ENCODE measurements around the gene SFI1. TPM values are rescaled to one million over a fixed set of nuclear protein-coding genes. Genes with fewer than 3 reads are reported as not detected.

SFI1 gene, protein sequence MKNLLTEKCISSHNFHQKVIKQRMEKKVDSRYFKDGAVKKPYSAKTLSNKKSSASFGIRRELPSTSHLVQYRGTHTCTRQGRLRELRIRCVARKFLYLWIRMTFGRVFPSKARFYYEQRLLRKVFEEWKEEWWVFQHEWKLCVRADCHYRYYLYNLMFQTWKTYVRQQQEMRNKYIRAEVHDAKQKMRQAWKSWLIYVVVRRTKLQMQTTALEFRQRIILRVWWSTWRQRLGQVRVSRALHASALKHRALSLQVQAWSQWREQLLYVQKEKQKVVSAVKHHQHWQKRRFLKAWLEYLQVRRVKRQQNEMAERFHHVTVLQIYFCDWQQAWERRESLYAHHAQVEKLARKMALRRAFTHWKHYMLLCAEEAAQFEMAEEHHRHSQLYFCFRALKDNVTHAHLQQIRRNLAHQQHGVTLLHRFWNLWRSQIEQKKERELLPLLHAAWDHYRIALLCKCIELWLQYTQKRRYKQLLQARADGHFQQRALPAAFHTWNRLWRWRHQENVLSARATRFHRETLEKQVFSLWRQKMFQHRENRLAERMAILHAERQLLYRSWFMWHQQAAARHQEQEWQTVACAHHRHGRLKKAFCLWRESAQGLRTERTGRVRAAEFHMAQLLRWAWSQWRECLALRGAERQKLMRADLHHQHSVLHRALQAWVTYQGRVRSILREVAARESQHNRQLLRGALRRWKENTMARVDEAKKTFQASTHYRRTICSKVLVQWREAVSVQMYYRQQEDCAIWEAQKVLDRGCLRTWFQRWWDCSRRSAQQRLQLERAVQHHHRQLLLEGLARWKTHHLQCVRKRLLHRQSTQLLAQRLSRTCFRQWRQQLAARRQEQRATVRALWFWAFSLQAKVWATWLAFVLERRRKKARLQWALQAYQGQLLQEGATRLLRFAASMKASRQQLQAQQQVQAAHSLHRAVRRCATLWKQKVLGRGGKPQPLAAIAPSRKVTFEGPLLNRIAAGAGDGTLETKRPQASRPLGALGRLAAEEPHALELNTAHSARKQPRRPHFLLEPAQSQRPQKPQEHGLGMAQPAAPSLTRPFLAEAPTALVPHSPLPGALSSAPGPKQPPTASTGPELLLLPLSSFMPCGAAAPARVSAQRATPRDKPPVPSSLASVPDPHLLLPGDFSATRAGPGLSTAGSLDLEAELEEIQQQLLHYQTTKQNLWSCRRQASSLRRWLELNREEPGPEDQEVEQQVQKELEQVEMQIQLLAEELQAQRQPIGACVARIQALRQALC
- total RNA-seq = 100 to 1,000 TPM; 147 to 155 TPM

DNA sequence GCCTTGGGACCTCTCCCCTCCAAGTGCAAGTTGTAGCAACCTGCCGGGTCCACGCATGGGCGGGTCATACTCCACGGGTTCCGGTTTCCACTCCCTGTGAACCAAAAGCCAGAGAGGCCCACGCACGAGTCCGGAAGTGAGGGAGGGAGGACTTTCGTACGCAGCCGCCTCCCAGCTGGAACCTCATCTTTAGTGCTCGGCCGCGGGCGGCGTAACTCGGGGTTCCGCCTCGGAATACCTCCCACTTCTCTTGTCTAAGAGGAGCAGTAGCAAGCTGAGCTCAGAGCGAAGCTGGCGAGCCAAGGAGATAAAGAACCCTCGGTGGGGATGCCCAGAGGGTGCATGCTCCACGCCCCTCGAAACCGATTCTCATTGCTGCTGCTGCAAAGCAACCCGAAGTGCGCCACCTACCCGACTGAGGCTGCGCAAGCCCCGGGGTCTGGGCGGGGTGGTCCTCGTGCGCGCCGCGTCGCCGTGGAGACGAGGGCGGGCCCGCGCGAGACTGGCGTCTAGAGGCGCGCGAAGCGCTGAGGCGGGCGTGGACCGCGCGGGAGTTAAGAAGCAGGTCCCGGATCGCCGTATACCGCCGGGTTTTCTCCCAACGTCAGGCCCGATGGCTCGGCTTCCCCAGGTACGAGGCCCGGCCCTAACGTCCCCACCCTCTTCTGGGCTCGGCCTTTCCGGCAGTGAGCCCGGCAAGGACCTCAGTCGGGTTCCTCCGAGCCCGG lies at the start of gene SFI1:
Gene SFI1 (plus strand): TSS at position 530 of the 728 bp plus-strand sequence. CDS start 11,749 bp downstream, outside the sequence.
- H3K36me3 Mint-ChIP-seq (ENCODE audit: low read depth) = peaks cover 19% of the 10 kb centered on the region
- DNase-seq = peak; percentile 95
- no peaks in the 10 kb centered on the region for H3K9me3 Mint-ChIP-seq
- no peaks in the 10 kb centered on the region for H3K27me3 Mint-ChIP-seq (ENCODE audit: low read depth)
- intact Hi-C loops (cut with micrococcal nuclease) = loop anchor here (1.0 to 10.0 kb wide), 7 partner anchors 41 to 281 kb away; partner anchors contain the start of genes DRG1, LIMK2 and PATZ1
- CTCF ChIA-PET = interaction anchor here (1.1 kb wide), 1 partner anchor 29 kb away, joined by 3 read pairs; no protein-coding TSS in a partner anchor
- peak within 1 kb of the TSS; percentile 94 for H3K27ac Mint-ChIP-seq
- H3K4me3 Mint-ChIP-seq = peak within 1 kb of the TSS; percentile 94
- peaks cover 55% of the 10 kb centered on the region for H3K4me1 Mint-ChIP-seq (ENCODE audit: low read depth)

DNA sequence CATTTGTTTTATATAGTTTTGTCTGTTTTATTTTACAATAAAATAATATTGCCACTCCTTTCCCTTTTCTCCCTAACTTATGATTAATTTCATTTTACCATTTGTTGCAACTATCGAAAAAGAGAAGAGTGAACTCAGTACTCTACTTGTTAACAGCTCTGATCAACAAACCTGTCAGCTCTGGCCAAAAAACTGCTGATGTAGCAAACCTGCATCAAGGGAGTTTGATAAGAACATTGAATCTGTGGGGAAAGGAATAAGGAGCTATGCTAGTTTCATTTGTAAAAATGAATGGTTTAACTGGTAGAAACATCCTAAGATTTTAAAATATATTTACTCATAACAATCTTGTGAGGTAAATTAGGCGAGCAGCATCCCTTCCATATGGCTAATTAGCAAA lies 49.6 kb upstream of the SFI1 start:
- Mint-ChIP-seq H3K36me3 (ENCODE audit: low read depth) (peaks cover 20% of the 10 kb centered on the region), H3K4me3 (no peak overlapping the region), H3K27ac (no peak overlapping the region), H3K9me3 (no peaks in the 10 kb centered on the region), H3K4me1 (ENCODE audit: low read depth) (no peaks in the 10 kb centered on the region), H3K27me3 (ENCODE audit: low read depth) (no peaks in the 10 kb centered on the region)
- DNase-seq = no peak
- intact Hi-C loops (cut with micrococcal nuclease) = no loop called here
- CTCF ChIA-PET = no interaction called here

DNA sequence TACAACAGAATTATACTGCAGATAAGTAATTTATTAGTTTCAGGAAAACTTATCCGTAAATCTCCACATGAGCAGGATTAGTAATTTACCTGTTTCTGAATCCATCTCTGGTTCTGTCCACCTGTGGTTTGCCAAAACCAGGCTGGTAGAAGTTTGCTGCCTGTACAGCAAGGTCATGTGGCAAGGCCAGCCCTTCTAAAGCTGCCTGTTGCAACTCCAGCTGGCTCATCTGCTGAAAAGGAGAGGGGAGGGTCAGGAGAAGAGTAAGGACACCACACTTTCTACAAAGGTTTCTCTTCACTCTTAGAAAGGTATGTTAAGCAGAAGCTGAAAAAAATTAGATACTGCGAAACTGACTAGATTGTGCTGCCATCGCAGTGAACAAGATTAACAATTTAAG lies 49.0 kb upstream of the SFI1 start:
- Mint-ChIP-seq H3K4me3 (no peak overlapping the region), H3K27ac (no peak overlapping the region), H3K36me3 (ENCODE audit: low read depth) (peaks cover 17% of the 10 kb centered on the region), H3K27me3 (ENCODE audit: low read depth) (no peaks in the 10 kb centered on the region), H3K9me3 (no peaks in the 10 kb centered on the region), H3K4me1 (ENCODE audit: low read depth) (no peaks in the 10 kb centered on the region)
- no peak for DNase-seq
- intact Hi-C loops (cut with micrococcal nuclease) = no loop called here
- CTCF ChIA-PET = interaction anchor here (0.7 kb wide), 1 partner anchor 8 kb away, joined by 3 read pairs; no protein-coding TSS in a partner anchor

DNA sequence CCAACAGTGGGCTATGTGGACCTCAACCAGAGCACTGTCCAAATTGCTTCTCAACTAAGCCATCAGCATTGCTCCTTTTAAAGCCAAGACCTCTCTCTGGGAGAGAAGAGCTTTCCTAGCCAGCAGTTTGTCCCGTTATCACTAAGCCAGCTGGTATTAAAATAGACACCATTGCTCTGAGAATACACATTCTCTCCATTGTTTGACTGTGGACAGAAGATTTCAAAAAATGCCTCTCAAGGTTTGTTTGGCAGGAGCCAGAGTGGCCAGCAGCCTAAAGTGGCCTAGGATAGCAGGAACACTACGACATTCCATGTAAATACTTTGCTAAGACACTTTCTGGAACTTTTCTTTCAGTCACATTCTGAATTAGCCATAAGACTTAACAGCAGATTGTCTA lies 48.0 kb upstream of the SFI1 start:
- no peaks in the 10 kb centered on the region for H3K4me1 Mint-ChIP-seq (ENCODE audit: low read depth)
- peaks cover 13% of the 10 kb centered on the region for H3K36me3 Mint-ChIP-seq (ENCODE audit: low read depth)
- CTCF ChIA-PET = interaction anchor here (0.6 to 1.5 kb wide), 4 partner anchors 12 to 182 kb away, joined by 3 read pairs; no protein-coding TSS in a partner anchor
- H3K27ac Mint-ChIP-seq = no peak overlapping the region
- H3K4me3 Mint-ChIP-seq = no peak overlapping the region
- intact Hi-C loops (cut with micrococcal nuclease) = no loop called here
- no peaks in the 10 kb centered on the region for H3K9me3 Mint-ChIP-seq
- DNase-seq = no peak
- H3K27me3 Mint-ChIP-seq (ENCODE audit: low read depth) = no peaks in the 10 kb centered on the region

DNA sequence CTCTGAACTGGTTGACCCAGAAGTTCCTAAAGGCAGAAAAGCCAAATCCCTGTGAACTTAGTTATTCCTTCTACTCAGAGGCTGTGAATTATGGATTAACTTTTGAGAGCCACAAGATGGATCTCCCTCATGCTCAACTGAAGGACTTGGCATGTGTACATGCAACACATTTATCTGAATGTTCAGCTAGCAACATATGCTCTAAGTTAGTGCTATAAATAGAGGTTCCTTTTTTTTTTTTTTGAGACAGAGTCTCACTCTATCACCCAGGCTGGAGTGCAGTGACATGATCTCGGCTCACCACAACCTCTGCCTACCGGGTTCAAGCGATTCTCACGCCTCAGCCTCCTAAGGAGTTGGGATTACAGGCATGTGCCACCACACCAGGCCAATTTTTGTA lies 46.8 kb upstream of the SFI1 start:
- H3K36me3 Mint-ChIP-seq (ENCODE audit: low read depth) = peaks cover 11% of the 10 kb centered on the region

DNA sequence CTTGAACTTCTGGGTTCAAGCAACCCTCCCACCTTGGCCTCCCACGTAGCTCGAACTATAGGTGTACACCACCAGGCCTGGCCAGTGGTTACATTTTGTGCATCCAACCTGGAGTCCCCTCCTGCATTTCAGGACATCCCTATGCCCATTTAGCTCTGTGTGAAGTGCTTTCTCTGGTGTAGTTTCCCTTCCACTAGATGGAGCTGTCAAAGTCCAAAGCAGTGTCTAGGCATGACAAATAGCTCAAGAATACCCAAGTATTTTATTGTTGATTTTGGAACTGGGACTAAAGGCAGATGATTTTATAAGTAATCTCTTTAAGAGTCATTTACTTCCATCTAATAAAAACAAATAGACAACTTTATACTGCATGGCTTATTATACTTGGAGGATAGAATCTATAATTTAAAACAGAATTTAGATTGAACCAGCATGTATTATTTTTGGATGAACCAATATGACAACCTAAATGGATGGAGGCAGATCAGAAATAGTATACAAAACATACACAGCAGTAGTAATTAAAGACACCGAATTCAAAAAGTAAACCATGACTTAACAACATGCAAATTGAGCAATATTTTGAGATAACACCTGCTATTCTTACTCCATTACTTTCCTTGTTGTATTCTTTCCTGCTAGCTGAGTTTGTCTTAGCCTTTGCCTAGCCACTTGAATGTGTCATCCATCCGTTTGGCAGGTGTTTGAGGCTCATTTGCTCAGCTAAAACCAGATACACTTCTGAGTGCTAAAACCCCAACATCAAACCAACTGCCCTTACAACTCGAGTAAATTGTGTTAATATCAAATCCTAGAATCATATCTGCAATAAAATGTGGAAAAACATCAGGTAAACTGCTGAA lies 44.4 kb upstream of the SFI1 start:
- DNase-seq = peak; percentile 13
- no peaks in the 10 kb centered on the region for H3K27me3 Mint-ChIP-seq (ENCODE audit: low read depth)
- H3K4me1 Mint-ChIP-seq (ENCODE audit: low read depth) = no peaks in the 10 kb centered on the region
- no peak overlapping the region for H3K27ac Mint-ChIP-seq
- intact Hi-C loops (cut with micrococcal nuclease) = loop anchor here (1.0 kb wide), 1 partner anchor 182 kb away; no protein-coding TSS in a partner anchor
- CTCF ChIA-PET = interaction anchor here (0.6 to 1.9 kb wide), 17 partner anchors 8 to 1156 kb away, joined by 3 to 6 read pairs (median 4); no protein-coding TSS in a partner anchor
- H3K36me3 Mint-ChIP-seq (ENCODE audit: low read depth) = peaks cover 8% of the 10 kb centered on the region
- H3K4me3 Mint-ChIP-seq = no peak overlapping the region
- no peaks in the 10 kb centered on the region for H3K9me3 Mint-ChIP-seq

More for the DNA sequence above, 46.8 kb upstream of the SFI1 start:
- H3K27me3 Mint-ChIP-seq (ENCODE audit: low read depth) = no peaks in the 10 kb centered on the region
- H3K9me3 Mint-ChIP-seq = no peaks in the 10 kb centered on the region
- no peak overlapping the region for H3K4me3 Mint-ChIP-seq
- no peaks in the 10 kb centered on the region for H3K4me1 Mint-ChIP-seq (ENCODE audit: low read depth)
- intact Hi-C loops (cut with micrococcal nuclease) = no loop called here
- CTCF ChIA-PET = interaction anchor here (1.1 to 1.5 kb wide), 2 partner anchors 13 to 181 kb away, joined by 3 read pairs; no protein-coding TSS in a partner anchor
- DNase-seq = no peak
- no peak overlapping the region for H3K27ac Mint-ChIP-seq

DNA sequence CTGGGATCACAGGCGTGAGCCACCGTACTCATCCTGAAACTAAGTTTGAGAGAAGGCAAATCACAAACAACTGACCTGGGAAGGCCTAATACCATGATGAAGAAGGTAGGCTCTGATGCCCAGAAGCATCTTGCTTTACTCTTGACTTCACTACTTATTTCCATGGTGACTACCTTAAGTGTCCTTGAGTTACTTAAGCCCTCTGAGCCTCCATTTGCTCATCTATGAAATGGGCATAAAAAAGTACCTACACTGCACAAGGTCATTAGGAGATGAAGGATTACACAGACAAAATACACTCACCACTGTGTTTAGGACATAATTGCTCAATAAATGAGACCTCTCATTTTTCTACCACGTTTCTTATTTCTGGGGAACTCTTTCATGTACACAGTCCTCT lies 34.6 kb upstream of the SFI1 start:
- CTCF ChIA-PET = no interaction called here
- intact Hi-C loops (cut with micrococcal nuclease) = no loop called here
- Mint-ChIP-seq H3K4me3 (no peak overlapping the region), H3K36me3 (ENCODE audit: low read depth) (peaks cover 36% of the 10 kb centered on the region), H3K4me1 (ENCODE audit: low read depth) (no peaks in the 10 kb centered on the region), H3K27me3 (ENCODE audit: low read depth) (no peaks in the 10 kb centered on the region), H3K9me3 (no peaks in the 10 kb centered on the region), H3K27ac (no peak overlapping the region)
- no peak for DNase-seq

DNA sequence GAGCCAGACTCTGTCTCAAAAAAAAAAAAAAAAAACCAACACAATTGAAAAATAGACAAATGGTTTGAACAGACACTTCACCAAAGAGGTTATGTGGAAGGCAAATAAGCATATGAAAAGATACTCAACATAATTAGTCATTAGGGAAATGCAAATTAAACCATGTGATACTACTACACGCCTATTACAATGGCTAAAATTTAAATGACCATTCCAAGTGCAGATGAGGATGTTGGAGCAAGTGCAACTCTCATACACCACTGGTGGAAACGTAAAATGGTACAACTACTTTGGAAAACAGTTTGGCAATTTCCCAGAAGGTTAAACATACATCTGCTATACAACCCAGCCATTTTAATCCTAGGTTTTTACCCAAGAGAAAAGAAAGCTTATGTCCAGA lies 31.0 kb upstream of the SFI1 start:
- Mint-ChIP-seq H3K4me1 (ENCODE audit: low read depth) (no peaks in the 10 kb centered on the region), H3K4me3 (no peak overlapping the region), H3K27ac (no peak overlapping the region), H3K27me3 (ENCODE audit: low read depth) (no peaks in the 10 kb centered on the region), H3K9me3 (no peaks in the 10 kb centered on the region), H3K36me3 (ENCODE audit: low read depth) (peaks cover 36% of the 10 kb centered on the region)
- CTCF ChIA-PET = no interaction called here
- intact Hi-C loops (cut with micrococcal nuclease) = no loop called here
- no peak for DNase-seq

DNA sequence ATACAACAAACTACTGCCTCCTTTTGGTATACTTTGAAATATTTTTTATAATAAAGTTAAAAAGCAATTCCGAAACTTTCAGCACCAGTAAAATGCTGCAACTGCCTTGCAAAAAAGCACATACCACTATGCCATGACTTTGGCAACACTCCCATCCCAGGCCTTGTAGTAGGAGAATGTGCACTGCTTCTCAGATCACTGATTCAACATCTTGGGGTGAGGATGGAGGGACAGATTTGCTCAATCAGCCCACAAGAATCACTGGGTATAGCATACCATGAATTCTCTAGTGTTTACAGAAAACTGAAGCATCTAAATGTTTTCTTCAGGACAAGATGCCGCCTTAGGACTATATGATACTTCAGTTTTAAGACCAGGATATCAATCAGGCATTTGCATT lies 21.6 kb upstream of the SFI1 start:
- H3K9me3 Mint-ChIP-seq = no peaks in the 10 kb centered on the region
- peaks cover 20% of the 10 kb centered on the region for H3K4me1 Mint-ChIP-seq (ENCODE audit: low read depth)
- no peak for DNase-seq
- H3K4me3 Mint-ChIP-seq = no peak overlapping the region
- CTCF ChIA-PET = no interaction called here
- no peak overlapping the region for H3K27ac Mint-ChIP-seq
- intact Hi-C loops (cut with micrococcal nuclease) = no loop called here
- H3K27me3 Mint-ChIP-seq (ENCODE audit: low read depth) = no peaks in the 10 kb centered on the region
- peaks cover 29% of the 10 kb centered on the region for H3K36me3 Mint-ChIP-seq (ENCODE audit: low read depth)

DNA sequence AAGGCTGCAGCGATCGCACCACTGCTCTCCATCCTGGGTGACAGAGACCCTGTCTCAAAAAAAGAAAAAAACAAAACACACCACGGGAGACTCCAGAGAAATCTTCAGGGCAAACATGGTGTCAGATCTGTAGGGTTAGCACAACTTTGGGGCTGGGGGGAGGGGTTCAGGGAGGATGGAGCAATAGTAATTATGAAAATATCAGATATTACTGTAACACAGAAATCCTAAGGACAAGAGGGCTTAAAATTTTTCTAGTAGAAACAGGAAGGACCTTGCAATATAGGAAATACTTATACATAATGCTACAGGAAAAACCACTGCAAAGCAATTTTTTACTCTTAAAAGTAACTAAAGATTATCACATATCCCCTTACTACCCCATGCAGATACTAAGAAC lies 20.5 kb upstream of the SFI1 start:
- peak; percentile 17 for DNase-seq
- H3K27ac Mint-ChIP-seq = no peak overlapping the region
- H3K27me3 Mint-ChIP-seq (ENCODE audit: low read depth) = no peaks in the 10 kb centered on the region
- intact Hi-C loops (cut with micrococcal nuclease) = no loop called here
- H3K4me3 Mint-ChIP-seq = no peak overlapping the region
- H3K36me3 Mint-ChIP-seq (ENCODE audit: low read depth) = peaks cover 32% of the 10 kb centered on the region
- CTCF ChIA-PET = interaction anchor here (0.7 kb wide), 1 partner anchor 13 kb away, joined by 3 read pairs; no protein-coding TSS in a partner anchor
- peaks cover 20% of the 10 kb centered on the region for H3K4me1 Mint-ChIP-seq (ENCODE audit: low read depth)
- H3K9me3 Mint-ChIP-seq = no peaks in the 10 kb centered on the region
